DOHH2 (cell line): ENCODE data around the gene ACMSD.
"Not testable (repeated sequence)": the region's sequence is repeated elsewhere in the genome, so short reads cannot be mapped to it uniquely, and the experiment has no call there.

Experiments used
- H3F3A ChIP-seq: fragments of 200-600 bp; sonication (generic), shearing (Covaris generic); 2 replicates; pipeline ENCODE4 v1.6.0; 2016; ENCODE audit warnings: antibody characterized with exemption, mild to moderate bottlenecking; ENCODE audit not compliant: control insufficient read depth, insufficient read depth
- H3K27ac ChIP-seq: fragments of 200-600 bp; sonication (generic); 2 replicates; pipeline ENCODE4 v1.5.1; 2014; ENCODE audit warnings: low read depth, mild to moderate bottlenecking, low read length, moderate library complexity
- H3K27me3 ChIP-seq: fragments of 200-600 bp; sonication (generic); 2 replicates; pipeline ENCODE4 v1.6.1; 2014; ENCODE audit warnings: mild to moderate bottlenecking, low read length, mixed read lengths; ENCODE audit not compliant: control insufficient read depth
- H3K36me3 ChIP-seq: fragments of 200-600 bp; sonication (generic); 2 replicates; pipeline ENCODE4 v1.6.1; 2014; ENCODE audit warnings: mild to moderate bottlenecking, low read length, moderate library complexity, mixed read lengths; ENCODE audit not compliant: control insufficient read depth
- H3K4me1 ChIP-seq: fragments of 200-600 bp; sonication (generic); 2 replicates; pipeline ENCODE4 v1.6.1; 2014; ENCODE audit warnings: mild to moderate bottlenecking, low read length, mixed read lengths; ENCODE audit not compliant: control insufficient read depth
- H3K4me2 ChIP-seq: fragments of 200-600 bp; sonication (generic); 2 replicates; pipeline ENCODE4 v1.6.0; 2014; ENCODE audit warnings: mild to moderate bottlenecking, low read length, moderate library complexity
- H3K4me3 ChIP-seq: fragments of 200-600 bp; sonication (generic); 2 replicates; pipeline ENCODE4 v1.5.1; 2014; ENCODE audit warnings: mild to moderate bottlenecking, low read length, mixed read lengths
- H3K79me2 ChIP-seq: fragments of 200-600 bp; sonication (generic); 2 replicates; pipeline ENCODE4 v1.6.1; 2014; ENCODE audit warnings: mild to moderate bottlenecking, low read length, mixed read lengths; ENCODE audit not compliant: control insufficient read depth
- H3K9me2 ChIP-seq: fragments of 200-600 bp; sonication (generic); replicated peaks from 2 replicates; pipeline ENCODE4 v1.6.1; 2014; ENCODE audit warnings: mild to moderate bottlenecking, low read length, mixed read lengths; ENCODE audit not compliant: control insufficient read depth
- H3K9me3 ChIP-seq: fragments of 200-600 bp; sonication (generic); 2 replicates; pipeline ENCODE4 v1.6.1; 2014; ENCODE audit warnings: antibody characterized with exemption, low read length, mixed read lengths; ENCODE audit not compliant: control insufficient read depth, insufficient read depth
- H4K20me1 ChIP-seq: fragments of 200-600 bp; sonication (generic); 2 replicates; pipeline ENCODE4 v1.6.0; 2014; ENCODE audit warnings: low read depth, mild to moderate bottlenecking, antibody characterized with exemption, low read length, moderate library complexity; ENCODE audit not compliant: control insufficient read depth, insufficient read depth
- EZH2phosphoT487 ChIP-seq: fragments of 200-600 bp; sonication (generic); IDR thresholded peaks from 2 replicates; pipeline ENCODE4 v1.6.1; 2017; ENCODE audit warnings: borderline replicate concordance, mild to moderate bottlenecking, antibody characterized with exemption, low read length, moderate library complexity, mixed read lengths
- TF ChIP-seq, protein P1 (sequence below): fragments of 200-600 bp; sonication (generic); IDR thresholded peaks from one replicate; pipeline ENCODE4 v1.5.1; 2014; ENCODE audit warnings: antibody characterized with exemption, mild to moderate bottlenecking, low read depth, low read length; ENCODE audit not compliant: poor library complexity, severe bottlenecking

ACMSD gene

DNA sequence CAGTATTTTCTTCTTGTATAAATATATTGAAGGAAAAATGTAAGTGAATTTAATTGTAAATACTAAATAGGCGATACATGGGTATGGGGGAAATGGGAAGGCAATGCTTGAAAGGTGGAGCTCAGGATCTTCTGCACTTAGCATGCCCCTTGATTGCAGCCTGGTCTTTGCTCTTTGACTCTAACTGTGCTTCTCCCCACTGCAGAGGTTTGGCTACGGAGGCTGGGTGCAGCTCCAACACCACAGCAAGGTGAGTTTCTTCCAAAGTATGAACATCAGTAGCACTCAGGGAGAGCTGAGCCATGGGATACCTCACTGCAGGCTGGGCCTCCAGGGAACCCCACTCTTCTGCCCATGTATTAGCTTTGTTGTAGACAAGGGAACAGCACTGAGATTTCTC, 6.6 kb downstream of the ACMSD start:
- no peak overlapping the region for H3K27ac ChIP-seq
- no peak for TF ChIP-seq EZH2phosphoT487
- no peaks in the 10 kb centered on the region for H3K9me2 ChIP-seq
- no peaks in the 10 kb centered on the region for H3F3A ChIP-seq
- H3K79me2 ChIP-seq: no peaks in the 10 kb centered on the region
- no peaks in the 10 kb centered on the region for H3K27me3 ChIP-seq
- no peaks in the 10 kb centered on the region for H3K36me3 ChIP-seq
- no peaks in the 10 kb centered on the region for H4K20me1 ChIP-seq
- no peaks in the 10 kb centered on the region for H3K9me3 ChIP-seq
- no peak overlapping the region for H3K4me2 ChIP-seq
- H3K4me1 ChIP-seq: no peaks in the 10 kb centered on the region
- H3K4me3 ChIP-seq: no peak overlapping the region

DNA sequence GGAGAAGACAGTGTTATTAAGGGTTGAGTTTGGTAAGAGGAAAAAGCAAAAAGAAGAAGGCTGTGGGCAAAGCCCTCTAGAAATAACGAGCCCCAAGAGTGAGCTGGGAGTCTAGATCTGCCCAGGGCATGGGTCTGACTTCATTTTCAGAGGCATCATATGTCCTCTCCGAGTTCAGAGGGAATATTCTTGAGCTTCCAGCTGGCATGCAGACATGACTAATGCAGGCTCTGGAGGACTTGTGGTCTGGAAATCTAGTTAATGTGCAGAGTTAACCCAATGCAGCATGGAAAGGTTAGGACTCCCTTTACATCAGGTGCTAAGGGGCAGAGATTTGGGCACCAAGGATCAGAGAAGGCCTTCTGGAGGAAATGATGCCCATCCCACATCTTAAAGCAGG, 7.3 kb downstream of the ACMSD start:
- H3K9me2 ChIP-seq: no peaks in the 10 kb centered on the region
- no peaks in the 10 kb centered on the region for H3F3A ChIP-seq
- no peak for TF ChIP-seq EZH2phosphoT487
- TF ChIP-seq, protein P1, sequence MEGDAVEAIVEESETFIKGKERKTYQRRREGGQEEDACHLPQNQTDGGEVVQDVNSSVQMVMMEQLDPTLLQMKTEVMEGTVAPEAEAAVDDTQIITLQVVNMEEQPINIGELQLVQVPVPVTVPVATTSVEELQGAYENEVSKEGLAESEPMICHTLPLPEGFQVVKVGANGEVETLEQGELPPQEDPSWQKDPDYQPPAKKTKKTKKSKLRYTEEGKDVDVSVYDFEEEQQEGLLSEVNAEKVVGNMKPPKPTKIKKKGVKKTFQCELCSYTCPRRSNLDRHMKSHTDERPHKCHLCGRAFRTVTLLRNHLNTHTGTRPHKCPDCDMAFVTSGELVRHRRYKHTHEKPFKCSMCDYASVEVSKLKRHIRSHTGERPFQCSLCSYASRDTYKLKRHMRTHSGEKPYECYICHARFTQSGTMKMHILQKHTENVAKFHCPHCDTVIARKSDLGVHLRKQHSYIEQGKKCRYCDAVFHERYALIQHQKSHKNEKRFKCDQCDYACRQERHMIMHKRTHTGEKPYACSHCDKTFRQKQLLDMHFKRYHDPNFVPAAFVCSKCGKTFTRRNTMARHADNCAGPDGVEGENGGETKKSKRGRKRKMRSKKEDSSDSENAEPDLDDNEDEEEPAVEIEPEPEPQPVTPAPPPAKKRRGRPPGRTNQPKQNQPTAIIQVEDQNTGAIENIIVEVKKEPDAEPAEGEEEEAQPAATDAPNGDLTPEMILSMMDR: no peak
- no peaks in the 10 kb centered on the region; the same call in 1 of the 2 replicates for H3K4me1 ChIP-seq
- no peaks in the 10 kb centered on the region for H3K36me3 ChIP-seq
- no peak overlapping the region for H3K27ac ChIP-seq
- no peak overlapping the region for H3K4me2 ChIP-seq
- H4K20me1 ChIP-seq: no peaks in the 10 kb centered on the region
- H3K27me3 ChIP-seq: no peaks in the 10 kb centered on the region
- no peak overlapping the region for H3K4me3 ChIP-seq
- no peaks in the 10 kb centered on the region for H3K79me2 ChIP-seq
- peaks cover under 1% of the 10 kb centered on the region; the same call in 1 of the 2 replicates for H3K9me3 ChIP-seq

DNA sequence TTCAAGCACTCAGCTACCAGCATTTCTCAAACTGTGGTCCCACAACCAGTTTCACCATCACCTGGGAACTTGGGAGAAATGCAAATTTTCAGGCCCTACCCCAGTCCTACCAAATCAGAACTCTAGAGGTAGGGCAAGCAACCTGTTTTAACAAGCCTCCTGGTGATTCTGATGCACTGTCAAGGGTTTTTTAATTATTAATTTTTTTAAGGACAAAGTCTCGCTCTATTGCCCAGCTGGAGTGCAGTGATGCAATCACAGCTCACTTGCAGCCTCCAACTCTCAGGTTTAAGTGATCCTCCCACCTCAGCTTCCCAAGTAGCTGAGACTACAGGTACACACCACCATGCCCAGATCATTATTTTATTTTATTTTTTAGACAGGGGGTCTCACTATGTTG, 7.8 kb downstream of the ACMSD start:
- Histone ChIP-seq H3F3A (no peaks in the 10 kb centered on the region), H3K27ac (no peak overlapping the region), H3K9me2 (no peaks in the 10 kb centered on the region), H4K20me1 (no peaks in the 10 kb centered on the region), H3K36me3 (peaks cover 1% of the 10 kb centered on the region; the same call in 1 of the 2 replicates), H3K27me3 (no peaks in the 10 kb centered on the region), H3K4me2 (no peak overlapping the region), H3K4me1 (peaks cover 5% of the 10 kb centered on the region), H3K9me3 (peaks cover 5% of the 10 kb centered on the region; the same call in 1 of the 2 replicates), H3K79me2 (no peaks in the 10 kb centered on the region), H3K4me3 (no peak overlapping the region)
- TF ChIP-seq, protein P1: no peak
- TF ChIP-seq EZH2phosphoT487: no peak

DNA sequence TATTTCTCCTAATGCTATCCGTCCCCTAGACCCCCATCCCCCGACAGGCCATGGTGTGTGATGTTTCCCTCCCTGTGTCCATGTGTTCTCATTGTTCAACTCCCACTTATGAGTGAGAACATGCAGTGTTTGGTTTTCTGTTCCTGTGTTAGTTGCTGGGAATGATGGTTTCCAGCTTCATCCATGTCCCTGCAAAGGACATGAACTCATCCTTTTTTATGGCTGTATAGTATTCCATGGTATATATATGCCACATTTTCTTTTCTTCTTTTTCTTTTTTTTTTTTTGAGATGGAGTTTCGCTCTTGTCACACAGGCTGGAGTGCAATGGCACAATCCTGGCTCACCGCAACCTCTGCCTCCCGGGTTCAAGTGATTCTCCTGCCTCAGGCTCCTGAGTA, 9.2 kb downstream of the ACMSD start:
- H3K9me2 ChIP-seq, H3K36me3 ChIP-seq, H3K27me3 ChIP-seq, H3K27ac ChIP-seq, H4K20me1 ChIP-seq, H3K4me3 ChIP-seq, H3K4me2 ChIP-seq, H3F3A ChIP-seq, H3K79me2 ChIP-seq: not testable (repeated sequence)
- H3K9me3 ChIP-seq: peaks cover 11% of the 10 kb centered on the region; the same call in 1 of the 2 replicates
- H3K4me1 ChIP-seq: peaks cover 18% of the 10 kb centered on the region
